Measurements from ENCODE around the gene TBX4. TPM values are rescaled to one million over a fixed set of nuclear protein-coding genes. Genes with fewer than 3 reads are reported as not detected.

Gene TBX4
- total RNA-seq, 2 donors from 2014 or later, result not detected

DNA sequence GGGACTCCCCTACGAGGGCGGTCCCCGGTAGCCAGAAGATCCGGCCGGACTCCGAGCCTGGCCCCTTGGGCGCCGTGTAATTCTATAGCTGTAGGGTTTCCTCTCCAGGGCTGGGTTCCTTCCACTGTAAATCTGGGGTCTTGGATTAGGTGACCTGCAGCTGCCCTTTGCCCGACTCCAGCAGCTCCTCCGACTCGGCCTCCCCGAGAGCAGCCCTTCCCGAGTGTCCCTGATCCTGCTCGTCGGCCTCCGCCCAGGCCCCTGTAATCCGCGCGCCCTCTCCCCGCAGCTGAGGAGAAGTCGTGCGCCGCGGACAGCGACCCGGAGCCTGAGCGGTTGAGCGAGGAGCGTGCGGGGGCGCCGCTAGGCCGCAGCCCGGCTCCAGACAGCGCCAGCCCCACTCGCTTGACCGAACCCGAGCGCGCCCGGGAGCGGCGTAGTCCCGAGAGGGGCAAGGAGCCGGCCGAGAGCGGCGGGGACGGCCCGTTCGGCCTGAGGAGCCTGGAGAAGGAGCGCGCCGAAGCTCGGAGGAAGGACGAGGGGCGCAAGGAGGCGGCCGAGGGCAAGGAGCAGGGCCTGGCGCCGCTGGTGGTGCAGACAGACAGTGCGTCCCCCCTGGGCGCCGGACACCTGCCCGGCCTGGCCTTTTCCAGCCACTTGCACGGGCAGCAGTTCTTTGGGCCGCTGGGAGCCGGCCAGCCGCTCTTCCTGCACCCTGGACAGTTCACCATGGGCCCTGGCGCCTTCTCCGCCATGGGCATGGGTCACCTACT is 47.1 kb upstream of the TBX4 start:
- peaks cover 0 to 53% of the 10 kb centered on the region in 2 donors for H3K4me1 ChIP-seq
- peak overlapping the region; percentile 40 to 58 for H3K27ac ChIP-seq

DNA sequence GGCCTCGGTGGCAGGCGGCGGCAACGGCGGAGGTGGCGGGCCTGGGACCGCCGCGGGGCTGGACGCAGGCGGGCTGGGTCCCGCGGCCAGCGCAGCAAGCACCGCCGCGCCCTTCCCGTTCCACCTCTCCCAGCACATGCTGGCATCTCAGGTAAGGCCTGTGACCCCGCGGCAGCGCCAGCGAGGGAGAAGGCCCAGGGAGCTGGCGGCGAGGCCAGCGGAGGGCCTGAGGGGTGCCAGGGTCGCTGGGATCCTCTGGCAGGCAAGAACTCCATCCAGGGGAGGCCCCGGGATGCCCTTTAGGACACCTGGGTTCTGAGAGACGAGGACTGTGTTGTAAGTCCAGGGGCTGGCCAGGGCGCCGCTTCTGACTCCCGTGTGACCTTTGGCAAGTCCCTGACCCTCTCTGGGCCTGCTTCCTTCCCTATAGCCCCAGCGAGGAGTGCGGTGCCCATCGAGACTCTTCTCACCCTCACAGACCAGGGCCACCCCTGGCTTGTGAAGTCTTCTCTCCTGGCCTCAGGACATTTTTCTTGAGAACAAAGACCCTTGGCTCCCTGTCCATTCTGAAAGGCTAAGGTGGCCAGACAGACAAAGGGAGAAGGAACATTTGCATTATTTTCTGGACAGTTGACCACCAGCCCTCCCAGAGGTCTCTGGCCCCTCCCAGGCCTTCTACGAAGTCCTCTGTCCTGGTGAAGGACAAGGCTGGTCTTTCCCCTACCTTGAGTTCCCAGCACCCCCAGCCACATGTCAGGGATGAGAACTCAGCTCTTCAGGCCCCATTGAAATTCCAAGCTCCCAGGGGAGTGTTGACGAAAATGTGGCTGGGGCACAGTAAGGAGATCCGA is 46.3 kb upstream of the TBX4 start:
- DNase-seq (ENCODE audit: low spot score), result no peak
- H3K27me3 ChIP-seq, result peaks cover 19 to 29% of the 10 kb centered on the region in 2 donors

More for the DNA sequence above, 47.1 kb upstream of the TBX4 start:
- Histone ChIP-seq H3K27me3 (peaks cover 15 to 29% of the 10 kb centered on the region in 2 donors), H3K4me3 (peak overlapping the region; percentile 8 to 61), H3K36me3 (no peaks in the 10 kb centered on the region), H3K9me3 (no peaks in the 10 kb centered on the region)
- no peak for DNase-seq (ENCODE audit: low spot score)
- TF ChIP-seq, protein P1, sequence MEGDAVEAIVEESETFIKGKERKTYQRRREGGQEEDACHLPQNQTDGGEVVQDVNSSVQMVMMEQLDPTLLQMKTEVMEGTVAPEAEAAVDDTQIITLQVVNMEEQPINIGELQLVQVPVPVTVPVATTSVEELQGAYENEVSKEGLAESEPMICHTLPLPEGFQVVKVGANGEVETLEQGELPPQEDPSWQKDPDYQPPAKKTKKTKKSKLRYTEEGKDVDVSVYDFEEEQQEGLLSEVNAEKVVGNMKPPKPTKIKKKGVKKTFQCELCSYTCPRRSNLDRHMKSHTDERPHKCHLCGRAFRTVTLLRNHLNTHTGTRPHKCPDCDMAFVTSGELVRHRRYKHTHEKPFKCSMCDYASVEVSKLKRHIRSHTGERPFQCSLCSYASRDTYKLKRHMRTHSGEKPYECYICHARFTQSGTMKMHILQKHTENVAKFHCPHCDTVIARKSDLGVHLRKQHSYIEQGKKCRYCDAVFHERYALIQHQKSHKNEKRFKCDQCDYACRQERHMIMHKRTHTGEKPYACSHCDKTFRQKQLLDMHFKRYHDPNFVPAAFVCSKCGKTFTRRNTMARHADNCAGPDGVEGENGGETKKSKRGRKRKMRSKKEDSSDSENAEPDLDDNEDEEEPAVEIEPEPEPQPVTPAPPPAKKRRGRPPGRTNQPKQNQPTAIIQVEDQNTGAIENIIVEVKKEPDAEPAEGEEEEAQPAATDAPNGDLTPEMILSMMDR (IDR thresholded peaks at IDR 0.05), result no peak

DNA sequence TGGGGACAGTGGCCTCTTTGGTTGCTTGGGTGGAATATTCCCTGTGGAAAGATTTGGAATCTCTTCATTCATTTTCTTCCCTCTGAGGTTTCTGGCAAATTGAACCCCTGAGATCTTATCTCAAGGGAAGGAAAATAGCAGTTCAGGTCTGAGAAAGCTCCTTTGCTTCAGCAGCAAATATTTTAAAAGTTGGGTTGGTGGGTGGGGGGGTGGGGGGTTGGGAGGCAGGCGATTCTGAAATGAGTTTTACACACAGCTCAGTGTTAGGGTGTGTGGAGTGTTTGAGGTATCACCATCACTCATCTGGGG is 45.7 kb upstream of the TBX4 start:
- Histone ChIP-seq H3K9me3 (no peaks in the 10 kb centered on the region), H3K4me1 (peaks cover 0 to 55% of the 10 kb centered on the region in 2 donors), H3K4me3 (no peak overlapping the region), H3K27ac (peak overlapping the region in 1 of 2 donors; percentile 58), H3K36me3 (no peaks in the 10 kb centered on the region), H3K27me3 (peaks cover 19 to 28% of the 10 kb centered on the region in 2 donors)
- TF ChIP-seq, protein P1 (IDR thresholded peaks at IDR 0.05), result no peak
- no peak for DNase-seq (ENCODE audit: low spot score)

More for the DNA sequence above, 46.3 kb upstream of the TBX4 start:
- H3K4me3 ChIP-seq, result peak overlapping the region in 1 of 2 donors; percentile 61
- peak overlapping the region; percentile 40 to 58 for H3K27ac ChIP-seq
- H3K36me3 ChIP-seq, result no peaks in the 10 kb centered on the region
- TF ChIP-seq, protein P1 (IDR thresholded peaks at IDR 0.05), result no peak
- H3K9me3 ChIP-seq, result no peaks in the 10 kb centered on the region
- peaks cover 0 to 55% of the 10 kb centered on the region in 2 donors for H3K4me1 ChIP-seq

DNA sequence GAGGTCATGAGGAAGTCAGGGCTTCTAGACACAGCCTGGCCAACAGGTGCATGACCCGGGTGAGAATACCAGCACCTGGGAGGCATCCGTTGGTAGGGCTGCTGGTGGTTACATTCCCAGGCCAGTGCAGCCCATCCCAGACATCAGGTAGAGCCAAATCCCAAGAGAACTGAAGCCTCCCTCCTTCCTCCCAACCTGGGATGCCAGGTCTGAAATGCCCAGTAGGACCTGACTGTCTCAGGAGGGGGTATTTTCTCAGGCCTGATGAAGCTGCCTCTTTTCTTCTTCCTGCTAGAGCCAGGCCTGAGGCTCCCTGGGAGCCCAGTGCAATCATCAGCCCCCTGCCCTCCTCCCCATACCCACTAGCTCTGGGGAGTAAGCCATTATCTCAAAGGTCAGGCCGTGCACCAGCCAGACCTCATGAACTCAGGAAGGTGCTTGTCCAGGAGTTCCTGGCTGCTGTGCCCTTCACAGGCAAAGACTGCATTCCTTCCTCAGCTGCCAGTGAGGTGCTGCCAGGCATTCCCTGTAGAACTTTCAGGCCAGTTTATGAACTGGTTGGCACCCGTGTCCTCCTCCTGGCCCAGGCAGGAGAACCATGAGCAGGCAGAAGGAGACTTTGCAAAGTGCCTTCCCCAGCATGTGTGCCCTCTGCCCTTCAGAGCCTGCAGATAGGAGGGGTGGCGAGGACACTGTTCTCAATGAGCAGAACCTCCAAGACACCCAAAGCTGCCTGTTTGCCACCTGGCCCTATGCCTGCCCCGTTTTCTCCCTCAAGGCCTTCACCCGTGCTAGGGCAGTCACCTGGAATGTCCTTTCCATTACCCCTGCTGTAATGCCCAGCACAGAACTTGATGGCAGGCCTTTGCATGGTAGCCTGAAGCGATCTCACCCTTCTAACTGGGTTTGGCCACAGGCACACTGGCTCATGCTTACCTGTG is 45.0 kb upstream of the TBX4 start:
- Histone ChIP-seq H3K27ac (peak overlapping the region; percentile 14 to 26), H3K4me1 (peaks cover 0 to 56% of the 10 kb centered on the region in 2 donors), H3K4me3 (no peak overlapping the region), H3K27me3 (peaks cover 19 to 21% of the 10 kb centered on the region in 2 donors), H3K9me3 (no peaks in the 10 kb centered on the region), H3K36me3 (no peaks in the 10 kb centered on the region)
- DNase-seq (ENCODE audit: low spot score), result no peak
- TF ChIP-seq, protein P1 (IDR thresholded peaks at IDR 0.05), result no peak

All from right atrium auricular region (tissue), 2 donors.